Breast epithelium (tissue), 4 donors: ENCODE results near the gene CATSPER3. TPM values are rescaled to one million over a fixed set of nuclear protein-coding genes. Genes with fewer than 3 reads are reported as not detected.

Experiments
- DNase-seq, 2 donors: peaks; one replicate each; pipeline ENCODE4 v3.0.0-alpha.2; 2019; ENCODE audit warnings: low spot score in 2 of 2
- H3K27ac ChIP-seq, 2 donors: fragments of 200-600 bp; sonication (generic) in 1 of 2; one replicate each; pipeline ENCODE4 v1.5.1; 2016 to 2019; ENCODE audit warnings: mild to moderate bottlenecking in 1 of 2
- H3K27me3 ChIP-seq, 2 donors: fragments of 200-600 bp; sonication (generic) in 1 of 2; one replicate each; pipeline versions ENCODE4 v1.5.1 to v1.6.0; 2017 to 2019; ENCODE audit warnings: control low read depth in 1 of 2, mild to moderate bottlenecking in 1 of 2
- H3K36me3 ChIP-seq: fragments of 200-600 bp; one replicate; pipeline ENCODE4 v1.5.1; 2019
- H3K4me1 ChIP-seq, 2 donors: fragments of 200-600 bp; sonication (generic); one replicate each; pipeline ENCODE4 v1.5.1; 2016 to 2019; ENCODE audit warnings: control low read depth in 1 of 2
- H3K4me3 ChIP-seq, 3 donors: fragments of 200-600 bp; sonication (generic); 1 replicate in 2 of 3; 2 replicates in 1 of 3; pipeline ENCODE4 v1.5.1; 2016 to 2019; ENCODE audit warnings: mild to moderate bottlenecking in 3 of 3, moderate library complexity in 2 of 3
- H3K9me3 ChIP-seq, 2 donors: fragments of 200-600 bp; sonication (generic) in 1 of 2; one replicate each; pipeline ENCODE4 v1.5.1; 2016 to 2019; ENCODE audit warnings: control low read depth in 1 of 2
- POLR2A ChIP-seq: fragments of 450-650 bp; IDR thresholded peaks from one replicate; pipeline ENCODE4 v1.6.1; 2016; ENCODE audit warnings: antibody characterized with exemption, mild to moderate bottlenecking, moderate library complexity
- POLR2AphosphoS5 ChIP-seq, 3 donors: sonication (generic); formaldehyde crosslinking; IDR thresholded peaks; one replicate each; pipeline ENCODE4 v1.6.1; 2017; ENCODE audit warnings: antibody characterized with exemption in 3 of 3
- intact Hi-C: fragments of 100-400 bp; cut with DNase I; formaldehyde crosslinking; loops from one replicate; pipeline ENCODE4 v1.15.1; 2023; ENCODE audit warnings: low total_unique reads
- total RNA-seq, 3 donors: library from RNA; depleted of rRNA; stranded (reverse); fragments of >200 nt; gene quantifications; one replicate each; pipeline ENCODE4 v1.1.0, GENCODE V29; 2016
- TF ChIP-seq, protein P1 (sequence below), 3 donors: fragments of 450-650 bp; IDR thresholded peaks; one replicate each; pipeline ENCODE4 v1.5.1; 2016 to 2017; ENCODE audit warnings: antibody characterized with exemption in 3 of 3, mild to moderate bottlenecking in 3 of 3, moderate library complexity in 3 of 3

Gene CATSPER3
- total RNA-seq, 3 donors from 2014 or later, result 0.32 to 0.44 TPM; not detected in 1

DNA sequence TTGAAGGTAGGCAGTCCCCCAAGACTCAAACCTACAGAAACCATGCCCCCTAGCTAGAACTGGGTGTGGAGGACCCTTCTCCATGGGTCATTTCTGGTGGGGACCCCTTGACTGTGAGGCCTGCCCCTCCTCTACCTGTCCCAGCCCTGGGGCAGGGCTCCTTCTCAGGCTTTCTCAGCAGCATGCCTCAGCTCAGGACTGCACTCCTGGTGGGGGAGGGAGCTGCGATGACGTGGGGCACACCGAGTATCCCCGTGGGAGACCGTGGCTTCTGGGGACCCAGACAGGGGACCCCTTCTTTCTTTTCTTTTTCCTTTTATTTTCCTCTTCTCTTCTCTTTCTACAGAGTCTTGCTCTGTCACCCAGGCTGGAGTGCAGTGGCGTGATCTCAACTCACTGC is 93.3 kb downstream of the CATSPER3 start:
- intact Hi-C loops, result no loop called here
- DNase-seq, result no peak
- no peak overlapping the region for H3K27ac ChIP-seq

More for the DNA sequence above, 93.3 kb downstream of the CATSPER3 start:
- TF ChIP-seq, protein P1, sequence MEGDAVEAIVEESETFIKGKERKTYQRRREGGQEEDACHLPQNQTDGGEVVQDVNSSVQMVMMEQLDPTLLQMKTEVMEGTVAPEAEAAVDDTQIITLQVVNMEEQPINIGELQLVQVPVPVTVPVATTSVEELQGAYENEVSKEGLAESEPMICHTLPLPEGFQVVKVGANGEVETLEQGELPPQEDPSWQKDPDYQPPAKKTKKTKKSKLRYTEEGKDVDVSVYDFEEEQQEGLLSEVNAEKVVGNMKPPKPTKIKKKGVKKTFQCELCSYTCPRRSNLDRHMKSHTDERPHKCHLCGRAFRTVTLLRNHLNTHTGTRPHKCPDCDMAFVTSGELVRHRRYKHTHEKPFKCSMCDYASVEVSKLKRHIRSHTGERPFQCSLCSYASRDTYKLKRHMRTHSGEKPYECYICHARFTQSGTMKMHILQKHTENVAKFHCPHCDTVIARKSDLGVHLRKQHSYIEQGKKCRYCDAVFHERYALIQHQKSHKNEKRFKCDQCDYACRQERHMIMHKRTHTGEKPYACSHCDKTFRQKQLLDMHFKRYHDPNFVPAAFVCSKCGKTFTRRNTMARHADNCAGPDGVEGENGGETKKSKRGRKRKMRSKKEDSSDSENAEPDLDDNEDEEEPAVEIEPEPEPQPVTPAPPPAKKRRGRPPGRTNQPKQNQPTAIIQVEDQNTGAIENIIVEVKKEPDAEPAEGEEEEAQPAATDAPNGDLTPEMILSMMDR (IDR thresholded peaks at IDR 0.05), result no peak
- TF ChIP-seq POLR2AphosphoS5 (IDR thresholded peaks at IDR 0.05), result no peak
- TF ChIP-seq POLR2A, result no peak
- H3K27me3 ChIP-seq, result no peaks in the 10 kb centered on the region
- no peaks in the 10 kb centered on the region for H3K4me1 ChIP-seq
- no peak overlapping the region for H3K4me3 ChIP-seq
- no peaks in the 10 kb centered on the region for H3K9me3 ChIP-seq
- H3K36me3 ChIP-seq, result no peaks in the 10 kb centered on the region

Other genes with a start within 250 kb of the CATSPER3 start
- gene CAMLG, start 229.4 kb upstream of the CATSPER3 start, total RNA-seq, result 10 to 100 TPM; 41.4 to 57.4 (median 53.4) TPM
- gene DDX46, start 209.1 kb upstream of the CATSPER3 start, total RNA-seq, result 10 to 100 TPM; 37.8 to 62.6 (median 51.1) TPM
- gene C5orf24, start 121.9 kb upstream of the CATSPER3 start, total RNA-seq, result 10 to 100 TPM; 33.4 to 44.5 (median 41.6) TPM
- gene TXNDC15, start 93.5 kb upstream of the CATSPER3 start, total RNA-seq, result 10 to 100 TPM; 68.0 to 80.0 (median 74.9) TPM
- 10 to 100 TPM in 1 of 3 donors, 1 to 10 TPM in 2; 6.9 to 11.0 (median 8.8) TPM for gene PCBD2, start 62.8 kb upstream of the CATSPER3 start, total RNA-seq
- gene PITX1, start 66.3 kb downstream of the CATSPER3 start, total RNA-seq, result 1 to 10 TPM in 1 of 3 donors, under 1 TPM in 2; 0.15 to 2.1 (median 0.33) TPM